ENCODE measurements around the gene CHST1.

- TF ChIP-seq CTCF (conservative IDR thresholded peaks at IDR 0.05; ENCODE audit: low read depth in 2 of 2) (no peak), REST (IDR thresholded peaks at IDR 0.05; ENCODE audit: unreplicated experiment) (no peak), JUNB (IDR thresholded peaks at IDR 0.05; ENCODE audit: unreplicated experiment) (no peak), EZH2 (IDR thresholded peaks at IDR 0.05; ENCODE audit: low read depth, unreplicated experiment) (no peak), EZH2phosphoT487 (IDR thresholded peaks at IDR 0.05; ENCODE audit: unreplicated experiment) (no peak), POLR2AphosphoS5 (IDR thresholded peaks at IDR 0.05; ENCODE audit: low read depth) (no peak), CREB1 (CRISPR knock-in tag; IDR thresholded peaks at IDR 0.05; ENCODE audit: low read depth) (no peak), ETS1 (IDR thresholded peaks at IDR 0.05) (no peak)
Observed at GRCh38 chr11:45655831-45656230, 9.6 kb downstream of the CHST1 start.

All from GM23338 (cell line).